RPMI7951 (cell line): Measurements from ENCODE around the gene FDX1. TPM values are rescaled to one million over a fixed set of nuclear protein-coding genes. Genes with fewer than 3 reads are reported as not detected.
"Not testable (repeated sequence)": the region's sequence is repeated elsewhere in the genome, so short reads cannot be mapped to it uniquely, and the experiment has no call there.

Experiments
- DNase-seq: peaks from one replicate; pipeline ENCODE4 v3.0.0-alpha.2; 2012; ENCODE audit warnings: low read depth
- total RNA-seq: library from RNA; depleted of rRNA; stranded (reverse); fragments of >200 nt; shearing (Covaris generic); gene quantifications from 2 replicates; pipeline ENCODE4 v1.2.3, GENCODE V29; 2014; rRNA removed

Gene FDX1
- 9.3 and 12.9 TPM in 2 replicates for total RNA-seq

- DNase-seq: peak; percentile 76
Observed at GRCh38 chr11:110429731-110430266, at the start of gene FDX1. FDX1 (plus strand) TSS chr11:110429948; CDS start chr11:110430121, 173 bp downstream.

GRCh38 chr11:110380836-110381622 is 48.7 kb upstream of the FDX1 start:
- no peak for DNase-seq

GRCh38 chr11:110388231-110388630 is 41.5 kb upstream of the FDX1 start:
- not testable (repeated sequence) for DNase-seq

GRCh38 chr11:110389965-110390364 is 39.8 kb upstream of the FDX1 start:
- no peak for DNase-seq

GRCh38 chr11:110392056-110392455 is 37.7 kb upstream of the FDX1 start:
- no peak for DNase-seq

GRCh38 chr11:110397668-110398286 is 32.0 kb upstream of the FDX1 start:
- not testable (repeated sequence) for DNase-seq

GRCh38 chr11:110403585-110403984 is 26.2 kb upstream of the FDX1 start:
- DNase-seq: not testable (repeated sequence)

GRCh38 chr11:110405636-110406035 is 24.1 kb upstream of the FDX1 start:
- not testable (repeated sequence) for DNase-seq

GRCh38 chr11:110407315-110407714 is 22.4 kb upstream of the FDX1 start:
- no peak for DNase-seq

GRCh38 chr11:110409174-110409573 is 20.6 kb upstream of the FDX1 start:
- DNase-seq: no peak

- no peak for DNase-seq
Observed at GRCh38 chr11:110410651-110411050, 19.1 kb upstream of the FDX1 start.

GRCh38 chr11:110415081-110415480 is 14.7 kb upstream of the FDX1 start:
- DNase-seq: no peak

- not testable (repeated sequence) for DNase-seq
Observed at GRCh38 chr11:110421658-110422057, 8.1 kb upstream of the FDX1 start.

GRCh38 chr11:110422306-110422905 is 7.3 kb upstream of the FDX1 start:
- DNase-seq: no peak

- DNase-seq: no peak
Observed at GRCh38 chr11:110424775-110425444, 4.8 kb upstream of the FDX1 start.

GRCh38 chr11:110425751-110426545 is 3.8 kb upstream of the FDX1 start:
- DNase-seq: peak; percentile 43

- DNase-seq: no peak
Observed at GRCh38 chr11:110428040-110428439, 1.7 kb upstream of the FDX1 start.

- DNase-seq: no peak
Observed at GRCh38 chr11:110428956-110429730, 605 bp upstream of the FDX1 start.

GRCh38 chr11:110430267-110431050 is 711 bp downstream of the FDX1 start:
- peak; percentile 23 for DNase-seq
